K562 (cell line): ENCODE results near the gene PRRX1. TPM values are rescaled to one million over a fixed set of nuclear protein-coding genes. Genes with fewer than 3 reads are reported as not detected.

Source experiments
- ATAC-seq: fragments of 200-7000 bp; cut with Tn5 transposase; 3 replicates; pipeline ENCODE4 v1.9.1; 2020; ENCODE audit warnings: moderate library complexity
- BruUV-seq: library from RNA; stranded (reverse); fragments of 400-500 nt; replicated peaks from 2 replicates; lab custom pipeline; 2021; lab: Mats Ljungman, UMichigan
- CTCF ChIA-PET: fragments of 300-600 bp; formaldehyde crosslinking; extraction: SDS; loops from one replicate; lab custom pipeline; 2021; ENCODE audit warnings: low intra/inter-chr PET ratio; lab: Yijun Ruan, JAX
- POLR2A ChIA-PET: fragments of 300-600, 350-650 bp; sonication (Branson Sonifier 250); formaldehyde crosslinking; extraction: SDS; loops from one replicate; lab custom pipeline; 2021; ENCODE audit warnings: antibody characterized with exemption, inconsistent platforms; lab: Yijun Ruan, JAX
- DNase-seq, 4 experiments: peaks; one replicate each; pipeline versions ENCODE4 v3.0.0 to v3.0.0-alpha.2; 2011 to 2018; ENCODE audit warnings: low spot score in 3 of 4, mixed read lengths in 3 of 4; ENCODE audit errors: extremely low read depth in 1 of 4
- FAIRE-seq: peaks from 2 replicates; lab custom pipeline; 2011; peaks lifted over from hg19 to GRCh38; lab: Jason Lieb, UNC
- H2AFZ ChIP-seq: 2 replicates; pipeline ENCODE4 v1.6.0; 2011; ENCODE audit warnings: low read depth, low read length, control low read depth, inconsistent platforms
- H3K27ac ChIP-seq: fragments of 200-600 bp; 3 replicates; pipeline ENCODE4 v1.8.0; 2011; ENCODE audit warnings: low read depth, mild to moderate bottlenecking, control low read depth, inconsistent platforms, low read length, moderate library complexity, mixed read lengths; ENCODE audit errors: extremely low read depth
- H3K27me3 ChIP-seq, 2 experiments: fragments of 300-600 bp in 1 of 2; 2 replicates in 1 of 2; 3 replicates in 1 of 2; pipeline versions ENCODE4 v1.6.0 to v1.8.0; 2011; ENCODE audit warnings: inconsistent platforms in 2 of 2, low read length in 2 of 2, mild to moderate bottlenecking in 1 of 2, mixed read lengths in 1 of 2, moderate library complexity in 1 of 2; ENCODE audit not compliant: control insufficient read depth in 2 of 2, insufficient read depth in 2 of 2
- H3K36me3 ChIP-seq: fragments of 300-600 bp; 3 replicates; pipeline ENCODE4 v1.8.0; 2011; ENCODE audit warnings: mild to moderate bottlenecking, low read length, inconsistent platforms; ENCODE audit not compliant: control insufficient read depth, insufficient read depth
- H3K4me1 ChIP-seq, 2 experiments: fragments of 200-600 bp in 1 of 2; replicated peaks in 1 of 2; 2 replicates in 1 of 2; 3 replicates in 1 of 2; pipeline versions ENCODE4 v1.5.1 to v1.8.0; 2011; ENCODE audit warnings: inconsistent platforms in 2 of 2, low read length in 2 of 2, mild to moderate bottlenecking in 1 of 2, mixed read lengths in 1 of 2, moderate library complexity in 1 of 2; ENCODE audit not compliant: control insufficient read depth in 2 of 2, insufficient read depth in 2 of 2
- H3K4me2 ChIP-seq: 2 replicates; pipeline ENCODE4 v1.6.1; 2011; ENCODE audit warnings: low read length, control low read depth, inconsistent platforms, mixed read lengths; ENCODE audit not compliant: insufficient read depth
- H3K4me3 ChIP-seq: fragments of 200-600 bp; sonication (generic), shearing (Covaris generic); 2 replicates; pipeline ENCODE4 v1.5.1; 2016; ENCODE audit warnings: control low read depth, inconsistent platforms
- H3K79me2 ChIP-seq: fragments of 200-600 bp; 3 replicates; pipeline ENCODE4 v1.8.0; 2011; ENCODE audit warnings: low read length, inconsistent platforms; ENCODE audit not compliant: control insufficient read depth, insufficient read depth
- H3K9ac ChIP-seq, 2 experiments: 2 replicates each; pipeline versions ENCODE4 v1.6.0 to v1.6.1; 2011; ENCODE audit warnings: low read depth in 2 of 2, low read length in 2 of 2, control low read depth in 1 of 2, inconsistent platforms in 1 of 2, mild to moderate bottlenecking in 1 of 2, mixed read lengths in 1 of 2; ENCODE audit not compliant: insufficient read depth in 1 of 2
- H3K9me1 ChIP-seq: one replicate; pipeline ENCODE4 v1.6.0; 2011; ENCODE audit warnings: inconsistent platforms, mild to moderate bottlenecking, low read length, moderate library complexity; ENCODE audit not compliant: control insufficient read depth, insufficient read depth
- H3K9me3 ChIP-seq: replicated peaks from 2 replicates; pipeline ENCODE4 v1.5.1; 2011; ENCODE audit warnings: low read depth, low read length, inconsistent platforms; ENCODE audit not compliant: control insufficient read depth, insufficient read depth
- H4K20me1 ChIP-seq: replicated peaks from 2 replicates; pipeline ENCODE4 v1.6.1; 2011; ENCODE audit warnings: low read length, inconsistent platforms, mixed read lengths; ENCODE audit not compliant: control insufficient read depth, insufficient read depth
- SPI1 ChIP-seq: IDR thresholded peaks from 2 replicates; pipeline ENCODE4 v1.6.1; 2011; ENCODE audit warnings: low read depth, low read length, control low read depth, borderline replicate concordance
- SRSF1 ChIP-seq: fragments of 200-400 bp; formaldehyde crosslinking; IDR thresholded peaks from 2 replicates; pipeline ENCODE4 v1.6.1; 2017; ENCODE audit warnings: mild to moderate bottlenecking, low read depth, low read length, moderate library complexity
- U2AF2 ChIP-seq: fragments of 200-400 bp; formaldehyde crosslinking; optimal IDR thresholded peaks from 2 replicates; pipeline ENCODE3; 2017; ENCODE audit warnings: low read depth, mild to moderate bottlenecking, low read length
- ZEB2 ChIP-seq: fragments of 450-650 bp; IDR thresholded peaks from 2 replicates; pipeline ENCODE4 v1.6.1; 2016
- WGBS: fragments of 100-300 bp; shearing (Covaris generic); methylation state at CpG from one replicate; pipeline ENCODE4 v1.1.6; 2016; ENCODE audit warnings: low coverage, mixed read lengths; ENCODE audit not compliant: insufficient coverage; ENCODE audit errors: missing lambda C conversion rate; 5-methylcytosine and 5-hydroxymethylcytosine counted together
- in situ Hi-C: fragments of 300-500 bp; cut with MboI; formaldehyde crosslinking; loops from 4 replicates; pipeline ENCODE4 v1.15.0; 2018; ENCODE audit warnings: inconsistent platforms, mixed read lengths
- intact Hi-C: fragments of 100-400 bp; cut with micrococcal nuclease; formaldehyde crosslinking; loops from 2 replicates; pipeline ENCODE4 v1.14.2; 2022
- polyA plus RNA-seq, 8 experiments: library from polyadenylated mRNA; depleted of rRNA in 4 of 8; stranded (reverse) in 5 of 8; unstranded in 3 of 8; fragments of >200 nt; fragmentation: Nextera tagmentation in 2 of 8; fragmentation: Illumina TruSeq in 1 of 8; extraction: Ambion mirVana in 2 of 8; extraction: Trizol in 1 of 8; gene quantifications; 2 replicates each; pipeline versions ENCODE4 v1.2.1 to v1.2.3, GENCODE V29; 2011 to 2014; ENCODE audit warnings: inconsistent platforms in 1 of 8, missing spikeins in 1 of 8
- total RNA-seq, 7 experiments: library from RNA; depleted of rRNA in 6 of 7; stranded (reverse); fragments of >200 nt in 6 of 7; fragmentation: Illumina TruSeq in 2 of 7; extraction: Trizol in 2 of 7; gene quantifications; 2 replicates each; pipeline versions ENCODE4 v1.2.1 to v1.2.3, GENCODE V29; 2011 to 2021; ENCODE audit warnings: low replicate concordance in 1 of 7
- TF ChIP-seq, protein P1 (sequence below), 2 experiments: IDR thresholded peaks; 2 replicates each; pipeline ENCODE4 v1.6.1; 2011; ENCODE audit warnings: borderline replicate concordance in 1 of 2, control low read depth in 1 of 2, low read depth in 1 of 2, low read length in 1 of 2, mild to moderate bottlenecking in 1 of 2, mixed read lengths in 1 of 2, moderate library complexity in 1 of 2; ENCODE audit not compliant: insufficient read depth in 1 of 2, insufficient read length in 1 of 2, poor library complexity in 1 of 2, severe bottlenecking in 1 of 2; ENCODE audit errors: extremely low read depth in 1 of 2

Gene PRRX1
- total and polyA plus RNA-seq, 9 of the 15 experiments (the other 6 are each of a cell fraction or from before 2014, with no cell fraction given), result not detected

DNA sequence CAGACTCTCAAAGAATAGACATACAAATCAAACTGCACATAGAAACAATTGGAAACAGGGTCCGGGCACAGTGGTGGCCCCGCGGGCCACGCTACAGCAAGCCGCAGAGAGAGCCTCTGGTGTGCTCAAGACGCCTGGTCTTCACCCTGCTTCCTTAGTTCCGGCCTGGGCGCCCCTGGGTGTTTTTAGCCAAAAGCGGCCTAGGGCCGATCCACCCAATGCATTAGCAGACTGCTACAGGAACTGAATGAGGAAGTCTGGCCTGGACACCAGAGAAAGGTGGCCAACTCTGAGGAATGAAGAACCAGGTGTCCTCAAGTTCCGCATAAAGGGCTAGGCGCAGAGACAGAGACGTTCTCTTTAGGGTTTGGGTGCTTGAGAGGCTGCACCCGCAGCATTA, 1.7 kb downstream of the PRRX1 start:
- no peak overlapping the region for H3K27ac ChIP-seq
- CTCF ChIA-PET, result no interaction called here
- no peak overlapping the region for H2AFZ ChIP-seq
- no peak for FAIRE-seq
- no peak overlapping the region for H3K9ac ChIP-seq
- H3K4me1 ChIP-seq, result peaks cover 0 to 10% of the 10 kb centered on the region in 2 experiments; a peak in 2 of 5 replicates
- H3K36me3 ChIP-seq, result no peaks in the 10 kb centered on the region
- H3K4me3 ChIP-seq, result no peak overlapping the region
- no peaks in the 10 kb centered on the region for H3K9me3 ChIP-seq
- H3K9me1 ChIP-seq, result no peaks in the 10 kb centered on the region
- H4K20me1 ChIP-seq, result no peaks in the 10 kb centered on the region
- no peak for TF ChIP-seq ZEB2
- TF ChIP-seq SRSF1, result no peak
- TF ChIP-seq SPI1, result peak; percentile 50; the same call in 1 of the 2 replicates
- ATAC-seq, result peak; percentile 25; the same call in 1 of the 3 replicates
- intact Hi-C loops (no loop called here), in situ Hi-C loops (no loop called here)
- POLR2A ChIA-PET, result interaction anchor here (0.6 kb wide), 1 partner anchor 770 kb away, joined by 3 read pairs; no protein-coding TSS in a partner anchor
- no peak for DNase-seq
- no peaks in the 10 kb centered on the region for H3K79me2 ChIP-seq
- no peak overlapping the region for H3K4me2 ChIP-seq
- peaks cover 47 to 67% of the 10 kb centered on the region in 2 experiments; a peak in 4 of 5 replicates for H3K27me3 ChIP-seq
- WGBS, result 3% methylated on average over 14 of the region's 14 CpGs
- BruUV-seq, result no TSS peak

DNA sequence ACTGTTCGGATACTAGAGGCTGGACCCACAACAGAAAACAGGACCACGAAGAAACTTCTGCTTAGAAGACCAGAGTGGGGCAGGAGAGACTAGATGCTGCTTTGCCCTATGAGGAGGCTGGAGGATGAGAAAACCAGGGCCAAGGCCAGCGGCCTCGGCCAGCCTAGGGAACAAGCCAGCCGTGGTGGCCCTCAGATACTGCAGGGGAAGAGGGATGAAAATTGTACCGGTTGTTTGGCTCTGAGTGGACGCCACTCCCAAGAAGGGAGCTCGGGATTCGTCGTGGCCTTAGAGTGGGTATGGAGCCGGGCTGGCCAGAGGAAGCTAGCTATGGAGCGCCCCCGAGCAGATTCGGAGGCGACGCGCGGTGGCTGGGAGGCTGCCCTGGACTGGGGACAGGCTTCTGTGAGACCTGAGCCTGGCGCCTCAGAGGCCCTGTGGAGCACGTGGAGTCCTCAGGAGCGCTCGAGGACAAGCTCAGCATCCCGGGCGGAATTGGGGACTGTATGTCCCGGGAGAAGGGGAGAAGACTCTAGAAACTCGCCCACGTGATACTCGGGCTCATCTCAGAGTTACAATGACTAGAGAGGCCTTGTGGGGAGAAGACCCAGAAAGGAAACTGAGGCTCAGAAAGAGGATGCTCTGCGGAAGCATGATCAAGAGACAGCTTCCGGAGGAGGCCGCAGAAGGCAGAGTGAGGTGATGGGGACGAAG, 2.8 kb downstream of the PRRX1 start:
- no TSS peak for BruUV-seq
- TF ChIP-seq, protein P1, sequence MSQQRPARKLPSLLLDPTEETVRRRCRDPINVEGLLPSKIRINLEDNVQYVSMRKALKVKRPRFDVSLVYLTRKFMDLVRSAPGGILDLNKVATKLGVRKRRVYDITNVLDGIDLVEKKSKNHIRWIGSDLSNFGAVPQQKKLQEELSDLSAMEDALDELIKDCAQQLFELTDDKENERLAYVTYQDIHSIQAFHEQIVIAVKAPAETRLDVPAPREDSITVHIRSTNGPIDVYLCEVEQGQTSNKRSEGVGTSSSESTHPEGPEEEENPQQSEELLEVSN (IDR thresholded peaks at IDR 0.05; ENCODE audit: borderline replicate concordance in 1 of 2, extremely low read depth in 1 of 2, insufficient read depth in 1 of 2, insufficient read length in 1 of 2, low read depth in 1 of 2, low read length in 1 of 2, poor library complexity in 1 of 2, severe bottlenecking in 1 of 2), result peak in 1 of 2 experiments; percentile 42
- no peak for TF ChIP-seq U2AF2
- in situ Hi-C loops, result no loop called here
- WGBS, result 6% methylated on average over 28 of the region's 32 CpGs
- POLR2A ChIA-PET, result interaction anchor here (0.7 kb wide), 1 partner anchor 664 kb away, joined by 3 read pairs; no protein-coding TSS in a partner anchor
- H3K27me3 ChIP-seq, result peaks cover 45 to 57% of the 10 kb centered on the region in 2 experiments; a peak in 4 of 5 replicates
- CTCF ChIA-PET, result no interaction called here
- H3K27ac ChIP-seq, result no peak overlapping the region
- FAIRE-seq, result no peak
- no peak overlapping the region for H3K4me2 ChIP-seq
- DNase-seq, result no peak
- intact Hi-C loops, result no loop called here
- no peak for ATAC-seq
- peaks cover 0 to 10% of the 10 kb centered on the region in 2 experiments; a peak in 2 of 5 replicates for H3K4me1 ChIP-seq
- H3K9me3 ChIP-seq, result no peaks in the 10 kb centered on the region
- H3K4me3 ChIP-seq, result no peak overlapping the region
- no peaks in the 10 kb centered on the region for H3K9me1 ChIP-seq
- H3K9ac ChIP-seq, result no peak overlapping the region
- H3K79me2 ChIP-seq, result no peaks in the 10 kb centered on the region
- no peaks in the 10 kb centered on the region for H4K20me1 ChIP-seq
- no peak overlapping the region for H2AFZ ChIP-seq
- no peaks in the 10 kb centered on the region for H3K36me3 ChIP-seq
